ENCODE results near the gene SEMA5A. TPM values are rescaled to one million over a fixed set of nuclear protein-coding genes. Genes with fewer than 3 reads are reported as not detected.

Gene SEMA5A
- total RNA-seq, 1 experiment from 2014 or later, result 9.3 TPM

- H3K36me3 Mint-ChIP-seq, result no peaks in the 10 kb centered on the region
Observed at GRCh38 chr5:9051779-9052178, 494.1 kb downstream of the SEMA5A start.

GRCh38 chr5:9047932-9048331 lies 497.9 kb downstream of the SEMA5A start:
- H3K36me3 Mint-ChIP-seq, result no peaks in the 10 kb centered on the region
- POLR2A ChIA-PET, result no interaction called here
- H3K27ac Mint-ChIP-seq, result no peak overlapping the region

More at GRCh38 chr5:9051779-9052178, 494.1 kb downstream of the SEMA5A start:
- TF ChIP-seq OVOL2 (CRISPR knock-in tag; IDR thresholded peaks at IDR 0.05; ENCODE audit: borderline replicate concordance) (no peak), IRF1 (CRISPR knock-in tag; IDR thresholded peaks at IDR 0.05) (no peak), FOXP4 (CRISPR knock-in tag; IDR thresholded peaks at IDR 0.05) (no peak), MYBL2 (CRISPR knock-in tag; IDR thresholded peaks at IDR 0.05) (no peak), TEAD4 (CRISPR knock-in tag; IDR thresholded peaks at IDR 0.05) (no peak)
- ATAC-seq (no peak), DNase-seq (ENCODE audit: low spot score) (no peak)
- ChIA-PET POLR2A (no interaction called here), CTCF (no interaction called here)
- Mint-ChIP-seq H3K4me3 (no peak overlapping the region), H3K27me3 (ENCODE audit: low read depth) (no peaks in the 10 kb centered on the region), H3K9me3 (no peaks in the 10 kb centered on the region), H3K27ac (no peak overlapping the region), H3K4me1 (no peaks in the 10 kb centered on the region)

More at GRCh38 chr5:9047932-9048331, 497.9 kb downstream of the SEMA5A start:
- no peak for ATAC-seq
- no peaks in the 10 kb centered on the region for H3K27me3 Mint-ChIP-seq (ENCODE audit: low read depth)
- H3K4me1 Mint-ChIP-seq, result no peaks in the 10 kb centered on the region
- DNase-seq (ENCODE audit: low spot score), result no peak
- TF ChIP-seq IRF2 (CRISPR knock-in tag; IDR thresholded peaks at IDR 0.05; ENCODE audit: borderline replicate concordance, low read depth), result no peak
- TF ChIP-seq ATF6 (CRISPR knock-in tag; IDR thresholded peaks at IDR 0.05), result no peak
- TF ChIP-seq TEAD4 (CRISPR knock-in tag; IDR thresholded peaks at IDR 0.05), result no peak
- no peak for TF ChIP-seq E2F5 (CRISPR knock-in tag; IDR thresholded peaks at IDR 0.05)
- no peak for TF ChIP-seq ERG (CRISPR knock-in tag; IDR thresholded peaks at IDR 0.05)
- TF ChIP-seq ZNF219 (CRISPR knock-in tag; IDR thresholded peaks at IDR 0.05; ENCODE audit: borderline replicate concordance), result no peak
- no peak for TF ChIP-seq RELA (CRISPR knock-in tag; IDR thresholded peaks at IDR 0.05; ENCODE audit: borderline replicate concordance)
- no peak for TF ChIP-seq ETV6 (CRISPR knock-in tag; IDR thresholded peaks at IDR 0.05)
- TF ChIP-seq ATF3 (CRISPR knock-in tag; conservative IDR thresholded peaks at IDR 0.05), result no peak
- no peak for TF ChIP-seq NR1H2 (CRISPR knock-in tag; IDR thresholded peaks at IDR 0.05)
- no peak for TF ChIP-seq CBFB (CRISPR knock-in tag; IDR thresholded peaks at IDR 0.05; ENCODE audit: low read depth)
- no peak for TF ChIP-seq SMAD4 (CRISPR knock-in tag; IDR thresholded peaks at IDR 0.05)
- TF ChIP-seq ZNF671 (CRISPR knock-in tag; IDR thresholded peaks at IDR 0.05), result no peak
- TF ChIP-seq EMX1 (CRISPR knock-in tag; IDR thresholded peaks at IDR 0.05), result no peak
- no peak for TF ChIP-seq ZNF532 (CRISPR knock-in tag; IDR thresholded peaks at IDR 0.05; ENCODE audit: borderline replicate concordance)
- CTCF ChIA-PET, result no interaction called here
- no peak overlapping the region for H3K4me3 Mint-ChIP-seq
- no peaks in the 10 kb centered on the region for H3K9me3 Mint-ChIP-seq

Measured in WTC11 (cell line).